ENCODE results near the gene SLC22A24. TPM values are rescaled to one million over a fixed set of nuclear protein-coding genes. Genes with fewer than 3 reads are reported as not detected.

Gene SLC22A24
- not detected in 2 replicates for total RNA-seq (2021)
- long read RNA-seq: 0 reads

- Histone ChIP-seq H4K91ac (ENCODE audit: insufficient read length, low read depth, low read length) (no peak within 1 kb of the TSS), H2BK12ac (ENCODE audit: insufficient read length, low read depth, low read length) (no peak within 1 kb of the TSS), H3K27ac (ENCODE audit: insufficient read length, low read depth, low read length) (no peak within 1 kb of the TSS), H3K79me2 (ENCODE audit: insufficient read depth, low read length) (no peaks in the 10 kb centered on the region), H3K9me3 (ENCODE audit: control insufficient read depth, low read depth, low read length) (no peaks in the 10 kb centered on the region), H4K8ac (replicated peaks; ENCODE audit: insufficient read length, low read depth, low read length) (no peak within 1 kb of the TSS), H3K56ac (ENCODE audit: insufficient read length, low read depth, low read length) (no peak within 1 kb of the TSS), H3K4me2 (ENCODE audit: insufficient read depth, insufficient read length, low read length) (no peak within 1 kb of the TSS), H2BK15ac (ENCODE audit: low read depth, low read length) (no peak within 1 kb of the TSS), H3K4me1 (ENCODE audit: insufficient read depth, low read length) (no peaks in the 10 kb centered on the region), H3K14ac (ENCODE audit: insufficient read depth, low read length) (no peak within 1 kb of the TSS; the same call in 1 of the 2 replicates), H3T11ph (ENCODE audit: low read length) (no peak within 1 kb of the TSS), H2BK120ac (ENCODE audit: low read depth, low read length, poor library complexity, severe bottlenecking) (no peak within 1 kb of the TSS), H3K23ac (ENCODE audit: insufficient read length, low read depth, low read length) (no peak within 1 kb of the TSS), H3K4ac (ENCODE audit: low read depth, low read length) (no peak within 1 kb of the TSS), H3K79me1 (ENCODE audit: insufficient read depth, low read depth, low read length, poor library complexity, severe bottlenecking) (no peaks in the 10 kb centered on the region), H2AK5ac (ENCODE audit: insufficient read length, low read length) (no peak within 1 kb of the TSS), H3K23me2 (ENCODE audit: insufficient read length, low read depth, low read length, poor library complexity, severe bottlenecking) (no peaks in the 10 kb centered on the region), H3K9ac (ENCODE audit: extremely low read depth, insufficient read length, low read length) (no peak within 1 kb of the TSS), H3K18ac (ENCODE audit: insufficient read length, low read depth, low read length) (no peak within 1 kb of the TSS), H4K5ac (ENCODE audit: insufficient read length, low read depth, low read length) (no peak within 1 kb of the TSS), H4K20me1 (ENCODE audit: control insufficient read depth, insufficient read depth, insufficient read length) (no peaks in the 10 kb centered on the region), H2BK20ac (ENCODE audit: low read depth, low read length, poor library complexity, severe bottlenecking) (no peak within 1 kb of the TSS), H2BK5ac (ENCODE audit: insufficient read length, low read length) (no peak within 1 kb of the TSS), H2AFZ (ENCODE audit: low read length) (no peak within 1 kb of the TSS), H3K27me3 (ENCODE audit: insufficient read depth, low read length) (no peaks in the 10 kb centered on the region)
- peaks cover 5 to 14% of the 10 kb centered on the region in 2 experiments; a peak in 2 of 4 replicates for H3K4me1 Mint-ChIP-seq
- DNase-seq: no peak
- H3K36me3 Mint-ChIP-seq (ENCODE audit: insufficient read depth in 1 of 3, low read depth in 3 of 3): no peaks in the 10 kb centered on the region
- no peaks in the 10 kb centered on the region for H3K9me3 Mint-ChIP-seq
- WGBS (ENCODE audit: extremely low coverage, insufficient read length, low lambda C conversion rate): no CpG with 5 or more reads among the region's 1 CpG
- H3K27me3 Mint-ChIP-seq (ENCODE audit: low read depth): no peaks in the 10 kb centered on the region; the same call in 1 of the 2 replicates
- no peak within 1 kb of the TSS for H3K27ac Mint-ChIP-seq
- TF ChIP-seq CTCF (conservative IDR thresholded peaks at IDR 0.05): no peak
- no peak within 1 kb of the TSS for H3K4me3 Mint-ChIP-seq
Observed at GRCh38 chr11:63144121-63144520, at the start of gene SLC22A24. SLC22A24 (minus strand) TSS chr11:63144221; CDS start chr11:63143779, 442 bp downstream.

All from H9 (cell line).